ENCODE data around the gene GAK. TPM values are rescaled to one million over a fixed set of nuclear protein-coding genes. Genes with fewer than 3 reads are reported as not detected.

GAK gene
- total RNA-seq, 4 donors from 2014 or later: 50.6 to 1,098 (median 104) TPM

DNA sequence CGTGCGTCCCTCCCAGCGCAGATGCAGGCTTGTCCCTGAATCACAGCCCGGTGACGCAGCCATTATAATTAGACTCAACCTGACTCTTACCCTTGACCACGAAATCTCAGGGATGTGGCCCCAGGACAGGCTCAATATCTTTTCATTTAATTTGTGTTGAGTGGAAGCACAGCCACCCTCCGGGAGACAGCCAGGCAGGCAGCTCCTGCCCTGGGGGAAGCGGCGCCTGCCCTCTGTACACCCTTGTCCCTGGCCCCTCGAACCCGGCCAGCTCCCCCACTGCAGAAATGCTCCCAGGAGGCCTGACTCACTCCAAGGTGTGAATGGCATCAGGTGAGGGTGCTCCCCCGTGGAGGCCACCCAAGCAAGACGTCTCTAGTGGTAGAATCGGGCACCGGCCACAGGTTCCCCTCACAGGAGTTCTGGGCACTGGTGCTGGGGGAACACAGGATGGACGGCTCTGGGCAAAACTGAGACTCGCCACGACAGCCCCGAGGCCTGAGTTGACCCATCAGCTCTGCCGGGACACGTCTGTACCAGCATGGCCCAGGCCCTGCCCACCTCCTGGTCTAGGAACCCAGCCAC, 108.8 kb downstream of the GAK start:
- Histone ChIP-seq H3K27me3 (peaks cover 17 to 25% of the 10 kb centered on the region in 2 donors), H3K9me3 (no peaks in the 10 kb centered on the region), H3K27ac (no peak overlapping the region), H3K4me3 (no peak overlapping the region), H3K4me1 (peaks cover 0 to 12% of the 10 kb centered on the region in 2 donors), H3K36me3 (no peaks in the 10 kb centered on the region)
- intact Hi-C loops (cut with DNase I; ENCODE audit: low total_unique reads): no loop called here
- no peak for DNase-seq
- TF ChIP-seq POLR2A (IDR thresholded peaks at IDR 0.05): no peak
- TF ChIP-seq, protein P1, sequence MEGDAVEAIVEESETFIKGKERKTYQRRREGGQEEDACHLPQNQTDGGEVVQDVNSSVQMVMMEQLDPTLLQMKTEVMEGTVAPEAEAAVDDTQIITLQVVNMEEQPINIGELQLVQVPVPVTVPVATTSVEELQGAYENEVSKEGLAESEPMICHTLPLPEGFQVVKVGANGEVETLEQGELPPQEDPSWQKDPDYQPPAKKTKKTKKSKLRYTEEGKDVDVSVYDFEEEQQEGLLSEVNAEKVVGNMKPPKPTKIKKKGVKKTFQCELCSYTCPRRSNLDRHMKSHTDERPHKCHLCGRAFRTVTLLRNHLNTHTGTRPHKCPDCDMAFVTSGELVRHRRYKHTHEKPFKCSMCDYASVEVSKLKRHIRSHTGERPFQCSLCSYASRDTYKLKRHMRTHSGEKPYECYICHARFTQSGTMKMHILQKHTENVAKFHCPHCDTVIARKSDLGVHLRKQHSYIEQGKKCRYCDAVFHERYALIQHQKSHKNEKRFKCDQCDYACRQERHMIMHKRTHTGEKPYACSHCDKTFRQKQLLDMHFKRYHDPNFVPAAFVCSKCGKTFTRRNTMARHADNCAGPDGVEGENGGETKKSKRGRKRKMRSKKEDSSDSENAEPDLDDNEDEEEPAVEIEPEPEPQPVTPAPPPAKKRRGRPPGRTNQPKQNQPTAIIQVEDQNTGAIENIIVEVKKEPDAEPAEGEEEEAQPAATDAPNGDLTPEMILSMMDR (IDR thresholded peaks at IDR 0.05): no peak

DNA sequence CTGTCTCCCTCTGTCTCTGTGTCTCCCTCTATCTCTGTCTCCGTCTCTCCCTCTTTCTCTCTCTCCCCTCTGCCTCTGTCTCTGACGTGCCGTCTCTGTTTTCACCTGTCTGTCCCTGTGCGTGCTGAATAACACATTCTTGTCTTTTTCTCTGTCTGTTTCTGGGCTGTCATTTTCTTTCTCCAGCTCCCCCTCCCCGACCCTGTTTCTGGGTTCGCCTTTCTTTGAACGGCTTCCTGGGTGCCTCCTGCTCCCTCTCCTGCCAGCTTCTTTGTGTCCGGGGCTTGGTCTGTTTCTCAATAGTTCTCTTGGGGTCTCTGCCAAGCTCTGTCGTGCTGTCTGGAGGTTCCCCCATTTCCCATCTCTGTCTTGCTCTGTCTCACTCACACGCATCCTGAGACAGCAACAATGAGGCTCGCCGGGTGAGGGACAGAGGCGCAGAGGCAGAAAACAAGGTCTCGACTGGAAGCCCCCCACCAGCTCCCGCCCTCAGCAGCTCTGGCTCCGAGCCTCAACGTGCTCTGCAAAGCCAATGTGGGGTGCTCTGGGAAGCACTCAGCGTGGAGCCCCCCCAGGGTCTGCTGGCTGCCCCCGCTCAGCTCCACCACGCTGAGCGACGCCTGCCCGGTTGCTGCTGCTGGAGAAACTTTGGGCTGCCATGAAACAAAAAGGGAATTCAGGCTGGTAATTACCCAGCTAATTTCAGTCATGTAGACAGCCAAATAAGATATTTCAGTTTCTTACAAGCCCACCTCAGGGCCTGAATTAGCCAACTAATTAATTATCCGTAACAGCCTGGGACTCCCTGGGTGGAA, 109.5 kb downstream of the GAK start:
- DNase-seq: no peak
- intact Hi-C loops (cut with DNase I; ENCODE audit: low total_unique reads): no loop called here
- peaks cover 17 to 25% of the 10 kb centered on the region in 2 donors for H3K27me3 ChIP-seq
- H3K36me3 ChIP-seq: no peaks in the 10 kb centered on the region
- no peak overlapping the region for H3K4me3 ChIP-seq
- TF ChIP-seq, protein P1 (IDR thresholded peaks at IDR 0.05): no peak
- no peak for TF ChIP-seq POLR2A (IDR thresholded peaks at IDR 0.05)
- H3K27ac ChIP-seq: no peak overlapping the region
- H3K9me3 ChIP-seq: no peaks in the 10 kb centered on the region
- peaks cover 0 to 12% of the 10 kb centered on the region in 2 donors for H3K4me1 ChIP-seq

GRCh38 chr4:821631-822030, 110.5 kb downstream of the GAK start:
- intact Hi-C loops (cut with DNase I; ENCODE audit: low total_unique reads): no loop called here
- Histone ChIP-seq H3K4me3 (no peak overlapping the region), H3K27me3 (peaks cover 11 to 22% of the 10 kb centered on the region in 2 donors), H3K27ac (no peak overlapping the region), H3K9me3 (no peaks in the 10 kb centered on the region), H3K36me3 (no peaks in the 10 kb centered on the region), H3K4me1 (peaks cover 0 to 8% of the 10 kb centered on the region in 2 donors)
- TF ChIP-seq, protein P1 (IDR thresholded peaks at IDR 0.05): no peak
- no peak for DNase-seq

- Histone ChIP-seq H3K4me3 (no peak overlapping the region), H3K9me3 (no peaks in the 10 kb centered on the region), H3K4me1 (peaks cover 0 to 5% of the 10 kb centered on the region in 2 donors), H3K27me3 (peaks cover 10 to 20% of the 10 kb centered on the region in 2 donors), H3K27ac (no peak overlapping the region), H3K36me3 (no peaks in the 10 kb centered on the region)
- no peak for TF ChIP-seq POLR2A (IDR thresholded peaks at IDR 0.05)
- TF ChIP-seq, protein P1 (IDR thresholded peaks at IDR 0.05): no peak
- intact Hi-C loops (cut with DNase I; ENCODE audit: low total_unique reads): no loop called here
- DNase-seq: no peak
Measured at GRCh38 chr4:821181-821591, 110.9 kb downstream of the GAK start.
